Dendritic cell treated with granulocyte-macrophage colony-stimulating factor and Interleukin-4, amounts not matched to agents 40 ng/mL and 50 ng/mL, for 4 days (primary cell): Measurements from ENCODE around the gene ATP6AP2.

ENCODE experiments used
- H3K27ac Mint-ChIP-seq: one replicate; pipeline ENCODE4 v1.8.0; 2022; ENCODE audit warnings: mild to moderate bottlenecking, mixed read lengths
- H3K27me3 Mint-ChIP-seq: one replicate; pipeline ENCODE4 v1.8.0; 2022; ENCODE audit warnings: mild to moderate bottlenecking, mixed read lengths
- H3K36me3 Mint-ChIP-seq: one replicate; pipeline ENCODE4 v1.8.0; 2022; ENCODE audit warnings: low read depth, mixed read lengths
- H3K4me1 Mint-ChIP-seq: one replicate; pipeline ENCODE4 v1.8.0; 2022; ENCODE audit warnings: low read depth, mixed read lengths
- H3K4me3 Mint-ChIP-seq: one replicate; pipeline ENCODE4 v1.8.0; 2022; ENCODE audit warnings: mild to moderate bottlenecking, moderate library complexity, mixed read lengths
- H3K9me3 Mint-ChIP-seq: one replicate; pipeline ENCODE4 v1.8.0; 2022; ENCODE audit warnings: mixed read lengths
- intact Hi-C: fragments of 100-400 bp; cut with micrococcal nuclease; formaldehyde crosslinking; loops from one replicate; pipeline ENCODE4 v1.15.0; 2022

The ATP6AP2 gene

GRCh38 chrX:40580537-40581335 is at the start of gene ATP6AP2:
Gene ATP6AP2 (plus strand): TSS chrX:40580970. CDS start chrX:40581066, 96 bp downstream.
- Mint-ChIP-seq H3K9me3 (no peaks in the 10 kb centered on the region), H3K36me3 (peaks cover 13% of the 10 kb centered on the region), H3K4me3 (peak within 1 kb of the TSS; percentile 89), H3K4me1 (peaks cover 33% of the 10 kb centered on the region), H3K27ac (peak within 1 kb of the TSS; percentile 89), H3K27me3 (no peaks in the 10 kb centered on the region)
- intact Hi-C loops, result loop anchor here (1.0 to 5.0 kb wide), 3 partner anchors 9 to 64 kb away; no protein-coding TSS in a partner anchor

GRCh38 chrX:40531056-40531826 is 49.5 kb upstream of the ATP6AP2 start:
- Mint-ChIP-seq H3K4me1 (no peaks in the 10 kb centered on the region), H3K36me3 (no peaks in the 10 kb centered on the region), H3K9me3 (no peaks in the 10 kb centered on the region), H3K4me3 (no peak overlapping the region), H3K27me3 (no peaks in the 10 kb centered on the region), H3K27ac (no peak overlapping the region)
- intact Hi-C loops, result no loop called here

- Mint-ChIP-seq H3K27ac (no peak overlapping the region), H3K4me1 (peaks cover 35% of the 10 kb centered on the region), H3K4me3 (no peak overlapping the region), H3K9me3 (no peaks in the 10 kb centered on the region), H3K27me3 (peaks cover 2% of the 10 kb centered on the region), H3K36me3 (no peaks in the 10 kb centered on the region)
- intact Hi-C loops, result no loop called here
These were observed 43.5 kb upstream of the ATP6AP2 start for GRCh38 chrX:40537310-40537709.

GRCh38 chrX:40538406-40538805 is 42.4 kb upstream of the ATP6AP2 start:
- H3K27ac Mint-ChIP-seq, result peak overlapping the region; percentile 88
- intact Hi-C loops, result no loop called here
- peaks cover 35% of the 10 kb centered on the region for H3K4me1 Mint-ChIP-seq
- no peaks in the 10 kb centered on the region for H3K9me3 Mint-ChIP-seq
- peaks cover 2% of the 10 kb centered on the region for H3K27me3 Mint-ChIP-seq
- no peaks in the 10 kb centered on the region for H3K36me3 Mint-ChIP-seq
- H3K4me3 Mint-ChIP-seq, result no peak overlapping the region

GRCh38 chrX:40539214-40540142 is 41.3 kb upstream of the ATP6AP2 start:
- no peaks in the 10 kb centered on the region for H3K36me3 Mint-ChIP-seq
- H3K4me1 Mint-ChIP-seq, result peaks cover 45% of the 10 kb centered on the region
- H3K9me3 Mint-ChIP-seq, result no peaks in the 10 kb centered on the region
- peak overlapping the region; percentile 88 for H3K27ac Mint-ChIP-seq
- H3K4me3 Mint-ChIP-seq, result peak overlapping the region; percentile 42
- peaks cover 2% of the 10 kb centered on the region for H3K27me3 Mint-ChIP-seq
- intact Hi-C loops, result loop anchor here (5.0 to 10.0 kb wide), 3 partner anchors 43 to 575 kb away; partner anchors contain the start of genes ATP6AP2 and CXorf38

GRCh38 chrX:40542208-40542607 is 38.6 kb upstream of the ATP6AP2 start:
- Mint-ChIP-seq H3K27ac (no peak overlapping the region), H3K4me1 (peaks cover 59% of the 10 kb centered on the region), H3K27me3 (peaks cover 2% of the 10 kb centered on the region), H3K36me3 (no peaks in the 10 kb centered on the region), H3K4me3 (no peak overlapping the region), H3K9me3 (no peaks in the 10 kb centered on the region)
- intact Hi-C loops, result loop anchor here (5.0 to 10.0 kb wide), 3 partner anchors 40 to 573 kb away; partner anchors contain the start of genes ATP6AP2 and CXorf38

- Mint-ChIP-seq H3K36me3 (no peaks in the 10 kb centered on the region), H3K4me3 (no peak overlapping the region), H3K4me1 (peaks cover 56% of the 10 kb centered on the region), H3K9me3 (no peaks in the 10 kb centered on the region), H3K27me3 (peaks cover 1% of the 10 kb centered on the region), H3K27ac (no peak overlapping the region)
- intact Hi-C loops, result loop anchor here (5.0 to 10.0 kb wide), 3 partner anchors 39 to 572 kb away; partner anchors contain the start of genes ATP6AP2 and CXorf38
These were observed 37.8 kb upstream of the ATP6AP2 start for GRCh38 chrX:40542972-40543371.

- no peaks in the 10 kb centered on the region for H3K36me3 Mint-ChIP-seq
- H3K9me3 Mint-ChIP-seq, result no peaks in the 10 kb centered on the region
- peak overlapping the region; percentile 58 for H3K27ac Mint-ChIP-seq
- peaks cover 49% of the 10 kb centered on the region for H3K4me1 Mint-ChIP-seq
- no peaks in the 10 kb centered on the region for H3K27me3 Mint-ChIP-seq
- peak overlapping the region; percentile 40 for H3K4me3 Mint-ChIP-seq
- intact Hi-C loops, result loop anchor here (5.0 to 10.0 kb wide), 3 partner anchors 39 to 571 kb away; partner anchors contain the start of genes ATP6AP2 and CXorf38
These were observed 37.0 kb upstream of the ATP6AP2 start for GRCh38 chrX:40543661-40544328.

GRCh38 chrX:40544343-40545266 is 36.2 kb upstream of the ATP6AP2 start:
- intact Hi-C loops, result loop anchor here (5.0 to 10.0 kb wide), 3 partner anchors 38 to 570 kb away; partner anchors contain the start of genes ATP6AP2 and CXorf38
- H3K27me3 Mint-ChIP-seq, result no peaks in the 10 kb centered on the region
- no peaks in the 10 kb centered on the region for H3K36me3 Mint-ChIP-seq
- H3K4me1 Mint-ChIP-seq, result peaks cover 41% of the 10 kb centered on the region
- no peak overlapping the region for H3K27ac Mint-ChIP-seq
- no peaks in the 10 kb centered on the region for H3K9me3 Mint-ChIP-seq
- H3K4me3 Mint-ChIP-seq, result no peak overlapping the region

- Mint-ChIP-seq H3K4me1 (peaks cover 24% of the 10 kb centered on the region), H3K36me3 (no peaks in the 10 kb centered on the region), H3K27me3 (no peaks in the 10 kb centered on the region), H3K27ac (no peak overlapping the region), H3K9me3 (no peaks in the 10 kb centered on the region), H3K4me3 (no peak overlapping the region)
- intact Hi-C loops, result loop anchor here (10.0 kb wide), 1 partner anchor 568 kb away; no protein-coding TSS in a partner anchor
These were observed 33.9 kb upstream of the ATP6AP2 start for GRCh38 chrX:40546870-40547269.

GRCh38 chrX:40550066-40550465 is 30.7 kb upstream of the ATP6AP2 start:
- H3K27me3 Mint-ChIP-seq, result no peaks in the 10 kb centered on the region
- H3K27ac Mint-ChIP-seq, result no peak overlapping the region
- no peaks in the 10 kb centered on the region for H3K36me3 Mint-ChIP-seq
- H3K4me1 Mint-ChIP-seq, result peaks cover 9% of the 10 kb centered on the region
- intact Hi-C loops, result no loop called here
- H3K9me3 Mint-ChIP-seq, result no peaks in the 10 kb centered on the region
- no peak overlapping the region for H3K4me3 Mint-ChIP-seq

GRCh38 chrX:40552768-40553167 is 28.0 kb upstream of the ATP6AP2 start:
- no peaks in the 10 kb centered on the region for H3K4me1 Mint-ChIP-seq
- no peaks in the 10 kb centered on the region for H3K9me3 Mint-ChIP-seq
- no peaks in the 10 kb centered on the region for H3K27me3 Mint-ChIP-seq
- H3K4me3 Mint-ChIP-seq, result no peak overlapping the region
- intact Hi-C loops, result no loop called here
- no peak overlapping the region for H3K27ac Mint-ChIP-seq
- H3K36me3 Mint-ChIP-seq, result no peaks in the 10 kb centered on the region
